ENCODE results near the gene BRD3.

The BRD3 gene

DNA sequence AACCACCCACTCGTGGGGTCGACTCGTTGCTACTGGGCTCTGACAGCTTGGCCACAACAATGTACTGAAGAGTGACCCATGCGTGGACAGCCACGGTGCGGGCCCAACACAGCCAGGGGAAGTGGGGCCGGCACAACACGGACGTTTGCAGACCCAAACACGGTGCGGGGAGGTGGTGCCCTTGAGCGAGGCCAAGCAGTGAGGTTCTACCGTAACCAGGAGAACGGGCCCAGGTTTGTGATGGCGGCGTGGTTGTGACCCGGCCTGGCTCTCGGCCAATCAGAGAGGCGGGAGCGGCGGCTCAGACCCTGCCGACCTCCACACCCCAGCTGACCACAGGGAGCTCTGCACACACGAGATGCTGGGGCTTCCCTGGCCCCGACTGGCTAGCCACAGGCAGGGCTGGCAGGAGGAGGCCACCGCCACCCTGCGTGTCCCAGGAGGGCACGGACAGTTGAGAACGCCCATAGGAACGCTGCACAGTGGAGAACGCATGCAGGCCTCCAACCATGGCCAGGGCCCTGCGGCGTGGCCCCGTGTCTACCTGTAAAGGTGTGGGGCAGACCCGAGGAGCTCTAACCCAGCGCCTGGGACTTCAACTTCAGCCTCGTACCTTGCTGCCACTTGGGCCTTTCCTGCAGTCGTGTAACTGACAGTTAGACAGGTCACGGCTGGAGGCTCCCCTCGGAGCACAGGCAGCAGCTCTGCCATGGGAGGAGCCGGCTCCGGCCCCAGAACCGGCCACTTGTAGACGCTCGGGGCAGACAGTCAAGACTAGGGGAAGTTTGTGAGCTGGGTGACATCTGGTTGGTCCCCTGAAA, 13.7 kb downstream of the BRD3 start:
- DNase-seq, result no peak

DNA sequence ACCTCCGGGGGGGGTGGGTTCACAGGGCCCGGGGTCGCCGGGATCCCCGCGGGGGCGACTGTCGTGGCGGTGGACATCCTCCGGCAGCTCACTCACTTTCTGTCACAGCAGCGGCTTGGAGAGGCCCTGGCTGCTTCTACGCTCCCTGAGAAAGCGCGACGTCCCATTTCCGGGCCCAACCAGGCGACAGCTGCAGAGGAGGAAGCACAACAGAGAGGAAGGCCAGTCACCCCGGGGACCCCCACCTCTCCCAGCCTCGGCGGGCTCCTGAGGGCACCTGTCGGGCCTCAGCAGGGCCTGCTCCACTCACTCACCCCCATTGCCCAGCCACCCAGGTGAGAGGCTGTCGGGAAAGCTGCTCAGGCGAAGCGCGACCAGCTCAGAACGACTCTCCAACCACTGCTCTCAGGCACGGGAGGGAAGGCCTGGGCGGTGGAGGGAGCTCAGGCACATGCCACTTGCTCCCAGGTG, 14.4 kb downstream of the BRD3 start:
- DNase-seq, result no peak

DNA sequence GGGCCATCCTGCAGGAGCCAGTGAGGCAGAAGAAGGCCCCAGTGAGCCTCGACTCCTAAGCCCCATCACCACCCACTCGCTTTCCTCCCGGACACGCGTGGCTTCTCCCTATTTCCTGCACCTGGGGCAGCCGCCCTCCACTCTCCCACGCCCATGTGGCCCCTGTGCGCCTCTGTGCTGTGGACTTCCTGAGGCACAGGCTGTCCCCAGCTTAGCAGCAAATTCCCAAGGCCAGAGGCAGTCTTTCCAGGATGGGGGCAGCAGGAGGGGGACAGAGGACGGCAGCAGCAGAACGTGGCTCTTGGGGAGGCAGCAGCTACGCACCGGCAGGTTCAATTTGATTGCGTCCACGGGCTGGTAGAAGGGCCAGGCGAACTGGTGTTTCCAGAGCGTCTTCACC, 14.9 kb downstream of the BRD3 start:
- DNase-seq, result no peak

DNA sequence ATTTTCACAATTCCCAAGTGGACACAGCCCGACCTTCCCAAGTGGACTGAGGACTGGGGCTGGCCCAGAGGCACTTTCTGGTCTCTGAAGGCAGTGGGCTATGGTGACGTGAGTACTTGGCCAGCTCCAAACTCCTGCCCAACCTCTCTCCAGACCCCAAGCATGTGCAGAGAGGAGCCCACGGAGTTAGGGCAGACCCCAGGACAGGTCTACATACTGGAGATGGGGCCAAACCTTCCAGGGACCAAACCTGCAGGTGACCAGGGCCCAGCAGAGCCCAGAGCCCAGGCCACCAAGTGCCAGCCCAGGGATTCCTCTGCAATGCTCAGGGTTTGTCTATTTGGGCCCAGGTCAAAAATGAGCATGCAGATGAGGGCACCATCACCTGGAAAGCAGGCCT, 15.3 kb downstream of the BRD3 start:
- DNase-seq, result no peak

DNA sequence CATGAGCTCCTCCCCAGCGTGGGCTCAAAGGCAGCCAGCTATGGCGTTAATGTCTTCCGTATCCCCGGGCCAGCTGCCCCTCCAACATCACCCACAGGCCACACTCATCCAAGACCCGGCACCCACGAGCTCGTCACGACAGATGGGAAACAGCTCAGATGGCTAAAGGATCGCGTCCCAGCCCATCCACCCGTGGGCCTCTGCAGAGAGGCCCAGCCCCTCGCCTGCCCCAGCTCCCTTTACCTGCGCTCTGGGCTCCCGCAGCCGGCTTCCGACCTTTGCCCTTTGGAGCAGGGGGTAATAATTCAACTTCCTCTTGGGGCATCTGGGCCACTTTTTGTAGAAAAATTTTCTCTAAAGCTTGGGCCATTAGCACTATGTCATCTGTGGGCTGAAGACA, 16.5 kb downstream of the BRD3 start:
- no peak for DNase-seq

DNA sequence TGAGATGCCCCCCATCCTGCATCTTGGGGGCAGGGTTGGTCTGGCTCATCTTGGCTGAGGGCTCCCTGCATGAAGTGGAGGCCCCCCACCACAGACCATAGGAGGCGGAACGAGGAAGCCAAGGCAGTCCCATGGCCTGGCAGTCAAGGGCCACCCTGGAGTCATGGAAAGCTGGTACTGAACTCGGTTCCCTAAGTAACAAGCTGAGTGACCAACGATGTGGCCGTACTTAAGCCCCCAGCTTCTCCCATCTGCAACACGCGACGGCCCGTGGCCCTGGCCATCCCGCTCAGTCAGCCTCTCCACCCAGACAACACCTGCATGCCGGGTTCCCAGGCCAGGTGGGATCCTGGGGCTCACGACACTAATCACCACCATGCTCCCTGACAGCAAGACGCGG, 17.1 kb downstream of the BRD3 start:
- DNase-seq, result no peak

DNA sequence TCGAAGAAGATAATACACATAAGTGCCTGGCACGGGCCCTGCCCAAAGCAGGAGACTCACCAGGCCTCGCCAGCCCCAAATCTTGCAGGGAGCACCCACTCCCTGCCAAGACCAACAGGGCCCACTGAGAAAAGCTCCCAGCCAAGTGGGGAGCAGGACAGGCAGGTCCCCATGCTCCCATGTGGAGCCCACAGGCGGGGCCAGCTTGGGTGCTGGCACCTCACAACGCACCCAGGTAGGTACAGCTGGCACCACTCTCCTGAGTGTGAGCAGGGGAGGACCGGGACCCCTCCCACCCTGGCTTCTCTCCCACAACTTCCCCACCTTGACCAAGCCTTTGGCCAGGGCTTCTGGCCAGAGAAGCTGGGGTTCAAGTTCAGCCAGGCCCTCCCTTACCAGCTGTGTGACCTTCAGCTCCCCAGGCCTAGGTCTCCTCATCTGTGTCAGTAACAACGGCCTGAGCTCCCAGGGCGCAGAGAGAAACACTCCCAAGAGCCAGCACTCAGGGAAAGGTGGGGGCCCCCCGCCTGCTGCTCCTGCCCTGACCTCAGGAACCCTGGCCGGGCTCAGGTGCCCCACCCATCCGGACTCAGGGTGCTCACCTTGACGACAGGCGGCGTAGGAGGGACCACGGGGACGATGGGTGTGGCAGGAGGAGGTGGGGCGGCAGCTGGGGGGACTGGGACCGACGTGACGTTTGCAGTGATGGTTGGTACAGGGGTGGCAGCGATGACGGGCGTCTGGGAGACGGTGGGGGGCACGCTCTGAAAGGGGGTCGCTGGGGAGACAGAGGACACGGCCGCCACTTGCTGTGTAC, 17.8 kb downstream of the BRD3 start:
- no peak for DNase-seq

DNA sequence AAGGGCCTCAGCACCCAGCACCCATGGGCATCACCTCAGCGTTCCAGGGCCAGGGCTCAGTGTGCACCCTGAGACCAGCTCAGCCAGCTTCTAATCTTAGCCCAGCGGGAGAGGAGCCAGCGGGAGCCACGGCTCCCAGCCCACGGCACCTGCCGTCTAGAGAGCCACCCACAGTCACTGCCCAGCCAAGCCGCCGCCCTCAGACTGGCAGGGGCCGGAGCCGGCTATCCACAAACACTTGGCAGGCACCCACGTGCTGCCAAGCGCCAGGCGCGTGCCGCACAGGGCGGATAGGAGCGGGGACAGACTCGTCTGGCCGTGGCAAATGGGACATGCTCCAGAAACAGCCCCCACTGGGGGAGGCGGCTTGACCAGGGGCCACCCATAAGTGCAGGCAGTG, 18.6 kb downstream of the BRD3 start:
- DNase-seq, result no peak

DNA sequence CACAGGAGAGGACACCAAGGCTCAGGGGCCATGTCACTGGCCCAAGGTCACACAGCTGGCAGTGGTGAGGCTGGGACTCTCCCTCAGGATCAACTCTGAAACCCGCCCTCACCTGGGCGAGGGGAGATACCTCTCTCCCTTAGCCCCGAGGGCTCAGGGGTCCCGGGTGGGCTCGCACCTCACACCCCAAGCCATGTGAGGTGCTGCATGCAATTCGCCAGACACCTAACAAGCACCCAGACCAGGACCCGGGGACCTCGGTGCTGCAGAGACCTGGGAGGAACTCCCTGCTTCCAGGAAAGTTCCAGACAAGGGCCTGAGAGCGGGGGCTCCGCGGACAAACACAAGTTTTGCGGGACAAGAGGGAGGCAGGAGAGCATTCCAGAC, 19.3 kb downstream of the BRD3 start:
- no peak for DNase-seq

DNA sequence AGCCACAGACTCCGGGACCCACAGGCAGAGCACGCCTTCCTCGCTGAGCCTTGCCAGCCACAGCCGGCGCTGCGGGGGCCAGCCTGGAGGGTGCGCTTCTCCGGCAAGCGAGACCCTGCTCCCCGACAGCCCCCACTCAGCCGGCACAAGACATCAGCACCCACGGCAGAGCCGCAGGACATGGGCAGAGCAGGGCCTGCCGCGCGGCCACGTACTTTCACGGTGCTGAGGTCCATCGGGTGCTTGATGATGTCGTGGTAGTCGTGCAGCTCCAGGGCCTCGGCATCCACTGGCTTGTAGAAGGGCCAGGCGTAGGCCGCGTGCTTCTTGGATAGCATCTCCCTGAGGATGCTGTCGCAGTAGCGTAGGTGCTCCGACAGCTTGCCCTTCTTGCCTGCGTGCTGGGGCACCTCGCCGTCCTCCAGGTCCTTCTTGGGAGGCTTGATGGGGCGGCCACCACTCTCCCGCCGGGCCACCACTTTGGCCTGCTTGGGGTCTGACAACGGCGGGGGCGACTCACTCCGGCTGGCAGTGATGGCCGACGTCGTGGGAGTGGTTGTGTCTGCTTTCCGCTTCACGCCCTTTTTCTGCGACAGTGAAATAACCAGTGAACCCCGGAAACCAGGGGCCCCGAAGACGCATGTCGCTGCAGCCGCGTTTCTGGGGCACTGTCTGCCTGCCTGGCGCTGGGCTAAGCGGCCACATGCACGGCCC, 19.8 kb downstream of the BRD3 start:
- no peak for DNase-seq

DNA sequence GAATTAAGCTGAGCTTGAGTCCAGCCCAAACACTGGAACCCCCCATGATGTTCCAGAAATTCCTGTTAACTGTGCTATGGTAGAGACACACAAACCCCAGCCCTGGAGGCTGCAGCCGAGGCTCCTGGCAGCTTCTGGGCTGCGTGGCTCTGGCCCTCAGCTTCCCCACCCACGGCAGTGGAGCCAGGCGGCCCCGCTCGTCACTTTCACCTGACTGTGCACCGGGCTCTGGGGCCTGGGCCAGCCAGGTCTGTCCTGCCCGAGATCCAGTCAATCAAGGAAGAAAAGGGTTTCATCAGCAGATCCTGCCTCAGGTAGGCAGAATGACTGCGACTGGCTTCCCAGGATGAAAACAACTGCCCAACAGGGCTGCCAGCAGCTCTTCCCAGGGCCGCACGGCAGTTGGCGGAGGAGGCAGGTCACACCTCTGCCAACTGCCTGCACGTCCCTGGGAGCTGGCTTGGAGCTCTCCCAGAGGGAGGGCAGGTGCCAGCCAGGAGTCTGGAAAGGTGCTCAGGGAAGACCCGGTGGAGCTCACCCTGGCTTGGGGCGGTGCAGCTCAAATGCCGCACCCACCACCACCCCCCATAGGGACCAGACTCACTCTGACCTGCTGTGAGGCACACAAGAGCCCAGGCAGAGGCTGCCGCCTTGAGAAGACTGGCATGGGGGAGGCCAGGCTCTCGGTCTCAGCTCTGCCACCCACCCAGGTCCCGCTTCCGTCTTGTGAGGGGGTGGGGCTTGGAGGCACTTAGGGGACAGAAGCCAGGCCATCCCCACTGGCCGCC, 20.7 kb downstream of the BRD3 start:
- DNase-seq, result no peak

DNA sequence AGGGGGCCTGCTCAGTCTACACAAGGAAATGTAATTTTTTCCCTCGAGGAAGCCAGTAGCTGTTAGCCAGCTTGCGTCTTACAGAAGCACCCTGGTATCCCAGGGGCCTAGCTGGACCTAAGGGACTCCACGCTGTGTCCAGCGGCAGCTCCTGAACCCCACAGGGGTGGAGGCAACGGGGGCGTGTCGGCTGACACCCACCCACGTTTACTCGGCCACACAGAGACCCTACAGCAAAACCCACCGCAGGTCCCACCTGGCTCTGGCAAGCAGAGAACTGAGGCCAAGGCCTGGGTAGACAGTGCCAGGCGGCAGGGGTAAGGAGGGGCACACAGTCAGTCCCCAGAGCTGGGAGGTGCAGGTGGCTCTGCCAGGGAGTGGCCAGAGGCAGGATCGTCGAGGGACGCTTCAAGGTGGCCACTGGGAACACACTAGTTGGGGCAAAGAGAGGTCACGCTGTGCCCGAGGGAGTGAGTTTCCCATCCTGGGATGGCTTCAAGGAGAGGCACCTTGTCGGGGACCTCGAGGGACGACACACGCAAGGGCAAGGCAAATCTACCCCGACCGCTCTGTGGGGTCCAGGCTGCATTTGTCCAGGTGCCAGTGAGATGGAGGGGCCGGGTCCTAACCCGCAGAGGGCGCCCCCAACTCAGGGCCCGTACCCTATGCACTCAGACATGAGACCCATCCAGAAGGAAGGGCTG, 21.8 kb downstream of the BRD3 start:
- no peak for DNase-seq

DNA sequence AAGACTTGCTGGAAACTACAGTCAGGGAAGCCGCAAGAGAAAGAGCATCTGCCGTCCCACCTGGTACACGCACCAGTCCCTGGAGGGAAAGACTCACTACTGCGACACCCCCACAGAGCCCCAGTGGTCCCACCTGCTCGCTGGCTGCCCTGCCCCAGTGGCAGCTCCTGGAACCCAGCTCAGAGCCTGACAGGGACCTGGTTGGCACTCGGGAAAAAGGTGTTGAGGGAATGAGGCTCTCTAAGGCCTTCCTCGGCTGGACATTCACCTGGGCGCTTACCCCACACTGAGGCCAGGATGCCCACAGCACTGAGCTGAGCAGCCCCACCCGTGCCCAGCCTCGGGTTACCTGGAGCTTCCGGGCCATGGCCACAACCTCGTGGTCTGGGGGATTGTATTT, 22.9 kb downstream of the BRD3 start:
- DNase-seq, result no peak

DNA sequence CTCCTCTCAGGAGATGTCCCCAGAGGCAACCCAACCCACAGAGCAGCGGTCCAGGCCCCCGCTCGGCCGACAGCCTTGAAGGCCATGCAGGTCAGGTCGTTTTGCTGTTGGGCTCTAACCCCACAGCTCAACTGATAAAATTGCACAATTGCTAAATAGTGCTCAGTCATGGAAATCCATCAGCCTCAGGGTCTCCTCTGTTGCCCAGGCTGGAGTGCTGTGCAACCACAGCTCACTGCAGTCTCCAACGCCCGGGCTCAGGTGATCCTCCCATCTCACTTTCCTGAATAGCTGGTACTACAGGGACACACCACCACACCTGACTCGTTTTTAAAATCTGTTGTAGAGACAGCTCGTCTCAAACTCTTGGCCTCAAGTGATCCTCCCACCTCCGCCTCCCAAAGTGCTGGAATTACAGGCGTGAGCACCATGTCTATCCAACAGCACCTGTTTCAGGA, 24.3 kb downstream of the BRD3 start:
- no peak for DNase-seq

DNA sequence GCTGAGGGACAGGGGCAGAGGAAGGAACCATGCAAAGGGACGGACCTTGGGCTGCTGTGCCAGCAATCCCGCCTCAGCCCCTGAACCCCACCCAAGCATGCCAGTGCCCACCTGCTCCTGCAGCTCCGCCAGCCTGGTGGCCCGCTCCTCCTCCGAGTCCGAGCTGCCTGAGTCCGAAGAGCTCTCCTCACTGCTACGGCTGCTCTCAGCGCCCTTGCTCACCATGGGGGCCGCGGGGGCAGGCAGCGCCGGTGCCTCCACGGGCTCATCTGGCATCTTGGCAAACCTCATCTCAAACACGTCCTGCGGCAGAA, 26.2 kb downstream of the BRD3 start:
- no peak for DNase-seq

DNA sequence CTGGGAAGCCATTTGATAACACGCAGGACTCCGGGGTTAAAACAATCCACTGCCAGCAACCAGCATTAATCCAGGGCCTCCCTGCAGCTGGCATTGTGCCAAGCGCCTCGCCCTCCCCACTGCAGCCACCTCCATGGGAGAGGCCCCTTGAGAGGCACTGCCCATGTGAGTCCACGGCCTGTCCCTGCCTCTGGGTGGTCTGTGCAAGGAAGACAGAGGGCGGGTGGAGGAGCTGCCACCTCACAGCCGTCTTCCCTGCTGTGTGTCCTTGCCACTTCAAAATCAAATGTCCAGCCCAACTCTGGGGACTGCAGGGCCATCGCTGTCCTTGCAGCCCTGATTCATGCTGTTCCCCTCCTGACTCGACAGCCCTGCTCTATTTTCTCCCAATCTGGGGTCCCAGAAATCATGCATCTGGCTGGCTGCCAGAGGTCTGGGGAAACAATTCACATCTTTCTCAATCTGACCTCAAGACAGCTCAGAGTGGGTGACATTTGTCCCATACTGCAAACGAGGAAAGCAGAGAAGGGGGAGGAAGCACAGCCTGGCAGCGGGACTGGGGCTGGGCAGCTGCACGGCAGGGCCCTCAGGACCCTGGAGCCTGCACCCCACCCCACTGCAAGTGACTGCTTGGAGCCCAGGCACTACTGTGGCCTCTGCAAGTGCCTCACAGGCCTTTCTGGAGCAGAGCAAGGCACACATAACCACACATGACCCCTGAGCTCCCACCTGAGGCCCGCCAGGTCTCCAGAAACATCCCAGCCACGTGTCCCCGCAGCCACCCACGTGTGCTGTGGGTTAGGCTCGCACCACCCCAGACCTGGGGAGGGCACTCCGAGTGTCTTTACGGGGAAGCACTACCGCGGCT, 26.8 kb downstream of the BRD3 start:
- DNase-seq, result no peak

DNA sequence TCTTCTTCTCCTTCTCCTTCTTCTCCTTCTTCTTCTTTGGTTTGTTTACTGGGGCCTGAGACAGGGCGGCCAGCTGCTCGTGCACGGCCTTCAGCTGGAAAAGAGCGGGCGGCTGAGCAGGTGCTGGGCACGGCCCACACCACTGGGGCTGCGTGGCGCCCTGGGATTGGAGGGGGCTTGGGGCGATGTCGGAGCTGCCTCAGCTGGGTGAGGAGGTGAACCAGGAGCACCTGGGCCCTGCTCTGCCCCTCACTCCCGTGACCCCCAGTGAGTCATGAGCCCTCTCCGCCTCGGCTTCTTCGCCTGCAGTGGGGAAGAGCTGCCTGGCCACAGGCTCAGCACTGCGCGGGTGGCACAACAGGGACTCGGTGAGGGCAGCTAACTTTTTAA, 27.7 kb downstream of the BRD3 start:
- no peak for DNase-seq

DNA sequence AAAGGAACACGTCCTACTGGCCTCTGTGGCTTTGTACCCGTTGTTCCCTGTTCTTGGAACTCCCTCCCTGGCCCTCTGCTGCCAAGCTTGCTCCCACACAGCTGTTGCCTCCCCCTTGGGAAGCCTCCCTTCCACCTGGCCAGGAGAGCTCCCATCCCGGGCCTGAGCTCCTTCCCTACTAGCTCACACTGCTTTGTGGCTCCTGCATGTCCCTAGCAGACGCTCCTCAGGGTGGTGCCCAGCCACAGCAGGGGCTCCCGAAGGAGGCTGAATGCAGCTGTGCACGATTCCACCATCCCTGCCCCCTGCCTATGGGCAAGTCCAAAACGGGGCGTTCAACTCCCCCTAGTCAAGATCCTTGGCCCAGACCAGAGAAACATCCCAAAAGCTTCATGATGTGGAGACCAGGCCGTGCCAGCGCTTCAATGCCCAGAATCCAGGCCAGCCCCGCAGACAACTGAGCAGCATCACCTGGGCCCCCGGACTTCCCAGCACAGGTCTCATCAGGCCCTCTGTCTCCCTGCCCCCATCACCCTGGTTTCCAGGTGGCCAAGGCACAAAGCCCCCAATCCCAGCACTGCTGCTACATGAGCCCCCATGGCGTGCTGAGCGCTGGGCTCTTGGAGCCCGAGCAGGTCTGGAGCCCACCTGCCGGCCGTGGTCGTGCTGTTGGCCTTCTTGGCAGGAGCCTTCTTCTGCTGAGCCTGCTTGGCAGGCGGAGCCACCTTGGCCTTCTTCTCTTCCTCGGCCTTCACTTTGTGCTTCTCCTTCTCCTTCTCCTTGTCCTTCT, 28.2 kb downstream of the BRD3 start:
- no peak for DNase-seq

DNA sequence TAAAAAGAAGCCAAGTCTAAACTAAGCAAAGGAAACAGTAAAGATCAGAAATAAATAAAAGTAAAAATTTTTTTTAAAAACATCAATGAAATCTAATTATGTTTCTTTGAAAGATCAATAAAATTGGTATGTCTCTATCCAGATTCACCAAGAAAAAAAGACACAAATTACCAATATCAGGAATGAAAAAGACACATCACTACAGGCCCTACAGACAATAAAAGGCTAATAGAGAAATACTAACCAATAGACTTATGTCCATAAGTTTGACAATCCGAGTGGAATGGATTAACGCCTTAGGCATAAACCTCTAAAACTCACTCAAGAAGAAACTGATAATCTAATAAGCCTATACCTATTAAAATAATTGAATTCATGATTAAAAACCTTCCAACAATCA, 30.2 kb downstream of the BRD3 start:
- no peak for DNase-seq

DNA sequence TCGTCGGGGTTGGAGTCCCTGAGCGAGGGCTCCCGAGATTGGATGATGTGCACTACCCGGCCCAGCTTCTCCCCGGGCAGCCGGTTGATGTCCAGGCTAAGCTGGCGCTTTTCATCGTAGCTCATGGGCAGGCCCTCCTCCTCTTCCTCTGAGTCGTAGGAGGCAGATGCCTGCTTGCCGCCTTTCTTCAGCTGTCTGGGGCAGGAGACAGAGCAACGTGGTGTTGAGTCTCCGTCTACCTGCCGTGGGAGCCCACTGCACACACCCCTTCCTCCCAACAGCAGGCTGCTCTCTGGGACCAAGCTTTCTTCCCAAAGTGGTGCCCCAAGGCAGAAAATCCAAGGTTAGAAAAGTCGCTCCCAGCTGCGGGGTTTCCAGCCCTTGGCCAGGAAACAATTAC, 31.7 kb downstream of the BRD3 start:
- no peak for DNase-seq
